NB4 (cell line): ENCODE measurements around the gene CYP2A6.

Experiments
- CTCF ChIP-seq: IDR thresholded peaks from one replicate; pipeline ENCODE4 v1.5.1; 2012; ENCODE audit warnings: low read depth, low read length
- MAX ChIP-seq: IDR thresholded peaks from 2 replicates; pipeline ENCODE4 v1.6.1; 2011; ENCODE audit warnings: low read depth, low read length
- MYC ChIP-seq: IDR thresholded peaks from 2 replicates; pipeline ENCODE4 v1.6.1; 2011; ENCODE audit warnings: low read depth, low read length
- POLR2A ChIP-seq: IDR thresholded peaks from 2 replicates; pipeline ENCODE4 v1.6.1; 2011; ENCODE audit warnings: mild to moderate bottlenecking; ENCODE audit not compliant: insufficient read length; ENCODE audit errors: extremely low read depth

- TF ChIP-seq CTCF = no peak
- TF ChIP-seq POLR2A = no peak
- no peak for TF ChIP-seq MYC
- TF ChIP-seq MAX = no peak
Measured at GRCh38 chr19:40827386-40828247, 22.6 kb downstream of the CYP2A6 start.
